CD4-positive, alpha-beta T cell treated with Interleukin-4 for 1 hour (primary cell): ENCODE data around the gene ADAMTS1.

ENCODE experiments used
- DNase-seq, 2 donors: peaks; one replicate each; pipeline ENCODE4 v3.0.0-alpha.2; 2020 to 2022

ADAMTS1 gene

GRCh38 chr21:26844258-26845065 is 747 bp downstream of the ADAMTS1 start:
- no peak for DNase-seq

GRCh38 chr21:26843933-26844257 is 1.3 kb downstream of the ADAMTS1 start:
- DNase-seq, result no peak

- DNase-seq, result peak; percentile 28 to 38
Observed at GRCh38 chr21:26842974-26843932, 2.0 kb downstream of the ADAMTS1 start.

GRCh38 chr21:26842300-26842699 is 2.9 kb downstream of the ADAMTS1 start:
- DNase-seq, result no peak

- no peak for DNase-seq
Observed at GRCh38 chr21:26840912-26841311, 4.3 kb downstream of the ADAMTS1 start.

- peak; percentile 17 to 29 for DNase-seq
Observed at GRCh38 chr21:26840201-26840600, 5.0 kb downstream of the ADAMTS1 start.

GRCh38 chr21:26837539-26837938 is 7.7 kb downstream of the ADAMTS1 start:
- DNase-seq, result no peak

GRCh38 chr21:26836528-26836927 is 8.7 kb downstream of the ADAMTS1 start:
- no peak for DNase-seq

- DNase-seq, result no peak
Observed at GRCh38 chr21:26835714-26836265, 9.4 kb downstream of the ADAMTS1 start.

GRCh38 chr21:26835027-26835713 is 10.0 kb downstream of the ADAMTS1 start:
- DNase-seq, result no peak

GRCh38 chr21:26834181-26834905 is 10.9 kb downstream of the ADAMTS1 start:
- DNase-seq, result no peak

- DNase-seq, result no peak
Observed at GRCh38 chr21:26833460-26833939, 11.7 kb downstream of the ADAMTS1 start.

- DNase-seq, result no peak
Observed at GRCh38 chr21:26833011-26833410, 12.2 kb downstream of the ADAMTS1 start.

GRCh38 chr21:26832546-26832945 is 12.7 kb downstream of the ADAMTS1 start:
- DNase-seq, result no peak

GRCh38 chr21:26826801-26827200 is 18.4 kb downstream of the ADAMTS1 start:
- DNase-seq, result no peak

- DNase-seq, result no peak
Observed at GRCh38 chr21:26820509-26820908, 24.7 kb downstream of the ADAMTS1 start.

- no peak for DNase-seq
Observed at GRCh38 chr21:26819740-26820324, 25.4 kb downstream of the ADAMTS1 start.

- no peak for DNase-seq
Observed at GRCh38 chr21:26818906-26819305, 26.3 kb downstream of the ADAMTS1 start.

- DNase-seq, result no peak
Observed at GRCh38 chr21:26815197-26815596, 30.0 kb downstream of the ADAMTS1 start.

GRCh38 chr21:26814386-26814785 is 30.8 kb downstream of the ADAMTS1 start:
- DNase-seq, result no peak

GRCh38 chr21:26813426-26813998 is 31.7 kb downstream of the ADAMTS1 start:
- no peak for DNase-seq
